Esophagus squamous epithelium (tissue), 4 donors: Measurements from ENCODE around the gene NSD2.

Source experiments
- POLR2A ChIP-seq, 4 donors: fragments of 450-650 bp; IDR thresholded peaks; one replicate each; pipeline ENCODE4 v1.6.1; 2017; ENCODE audit warnings: antibody characterized with exemption in 4 of 4, mild to moderate bottlenecking in 4 of 4, moderate library complexity in 3 of 4
- TF ChIP-seq, protein P1 (sequence below), 6 experiments: fragments of 450-650 bp in 4 of 6; fragments of 200-600 bp in 2 of 6; sonication (generic) in 2 of 6; IDR thresholded peaks; one replicate each; pipeline ENCODE4 v1.5.1; 2016 to 2019; ENCODE audit warnings: antibody characterized with exemption in 6 of 6, mild to moderate bottlenecking in 4 of 6, moderate library complexity in 4 of 6

DNA sequence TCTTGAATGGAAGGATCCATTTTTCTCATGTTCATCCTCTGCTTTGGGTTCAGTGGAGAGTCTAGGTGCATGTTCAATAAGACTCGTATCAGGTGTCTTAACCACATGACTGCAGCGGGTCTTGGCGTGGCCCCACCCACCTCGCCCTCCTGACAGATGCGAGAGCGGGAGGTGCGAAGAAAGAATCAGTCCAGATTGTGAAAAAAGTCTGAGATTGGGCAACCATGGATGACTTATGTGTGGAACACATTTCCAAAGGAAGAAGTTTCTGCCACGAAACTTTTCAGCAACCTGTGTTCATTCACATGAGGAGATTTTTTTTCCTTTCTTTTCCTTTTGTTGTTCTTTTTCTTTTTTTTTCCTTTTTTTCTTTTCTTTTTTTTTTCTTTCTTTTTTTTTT lies 66.8 kb downstream of the NSD2 start:
- no peak for TF ChIP-seq POLR2A (IDR thresholded peaks at IDR 0.05)
- TF ChIP-seq, protein P1, sequence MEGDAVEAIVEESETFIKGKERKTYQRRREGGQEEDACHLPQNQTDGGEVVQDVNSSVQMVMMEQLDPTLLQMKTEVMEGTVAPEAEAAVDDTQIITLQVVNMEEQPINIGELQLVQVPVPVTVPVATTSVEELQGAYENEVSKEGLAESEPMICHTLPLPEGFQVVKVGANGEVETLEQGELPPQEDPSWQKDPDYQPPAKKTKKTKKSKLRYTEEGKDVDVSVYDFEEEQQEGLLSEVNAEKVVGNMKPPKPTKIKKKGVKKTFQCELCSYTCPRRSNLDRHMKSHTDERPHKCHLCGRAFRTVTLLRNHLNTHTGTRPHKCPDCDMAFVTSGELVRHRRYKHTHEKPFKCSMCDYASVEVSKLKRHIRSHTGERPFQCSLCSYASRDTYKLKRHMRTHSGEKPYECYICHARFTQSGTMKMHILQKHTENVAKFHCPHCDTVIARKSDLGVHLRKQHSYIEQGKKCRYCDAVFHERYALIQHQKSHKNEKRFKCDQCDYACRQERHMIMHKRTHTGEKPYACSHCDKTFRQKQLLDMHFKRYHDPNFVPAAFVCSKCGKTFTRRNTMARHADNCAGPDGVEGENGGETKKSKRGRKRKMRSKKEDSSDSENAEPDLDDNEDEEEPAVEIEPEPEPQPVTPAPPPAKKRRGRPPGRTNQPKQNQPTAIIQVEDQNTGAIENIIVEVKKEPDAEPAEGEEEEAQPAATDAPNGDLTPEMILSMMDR (IDR thresholded peaks at IDR 0.05): no peak
